Stomach (tissue), 9 donors: ENCODE results near the gene ANKRD34A. TPM values are rescaled to one million over a fixed set of nuclear protein-coding genes. Genes with fewer than 3 reads are reported as not detected.

Experiments
- DNase-seq, 2 donors: peaks; one replicate each; pipeline versions ENCODE4 v3.0.0 to v3.0.0-alpha.2; 2013 to 2019
- H3K27ac ChIP-seq, 5 donors: fragments of 200-600 bp in 4 of 5; sonication (generic) in 4 of 5; one replicate each; pipeline ENCODE4 v1.5.1; 2013 to 2019; ENCODE audit warnings: mild to moderate bottlenecking in 1 of 5, moderate library complexity in 1 of 5
- H3K27me3 ChIP-seq, 3 donors: fragments of 200-600 bp; sonication (generic); one replicate each; pipeline ENCODE4 v1.5.1; 2017 to 2019; ENCODE audit warnings: mixed run types in 1 of 3
- H3K36me3 ChIP-seq, 4 donors: fragments of 200-600 bp; sonication (generic); 1 replicate in 3 of 4; 2 replicates in 1 of 4; pipeline ENCODE4 v1.5.1; 2016 to 2019
- H3K4me1 ChIP-seq, 4 donors: fragments of 200-600 bp; sonication (generic); one replicate each; pipeline ENCODE4 v1.5.1; 2016 to 2019
- H3K4me3 ChIP-seq, 4 donors: fragments of 200-600 bp; sonication (generic) in 3 of 4; one replicate each; pipeline ENCODE4 v1.5.1; 2016 to 2019; ENCODE audit warnings: mild to moderate bottlenecking in 1 of 4
- H3K9me3 ChIP-seq, 4 donors: fragments of 200-600 bp; sonication (generic); one replicate each; pipeline ENCODE4 v1.5.1; 2016 to 2019
- EP300 ChIP-seq: sonication (generic); formaldehyde crosslinking; IDR thresholded peaks from one replicate; pipeline ENCODE4 v1.6.1; 2017; ENCODE audit warnings: antibody characterized with exemption
- POLR2A ChIP-seq, 4 donors: fragments of 450-650 bp; IDR thresholded peaks; one replicate each; pipeline ENCODE4 v1.6.1; 2016; ENCODE audit warnings: antibody characterized with exemption in 4 of 4, control low read depth in 2 of 4, mild to moderate bottlenecking in 1 of 4, moderate library complexity in 1 of 4
- POLR2AphosphoS5 ChIP-seq, 3 donors: sonication (generic); formaldehyde crosslinking; IDR thresholded peaks; one replicate each; pipeline ENCODE4 v1.6.1; 2016; ENCODE audit warnings: antibody characterized with exemption in 3 of 3
- WGBS, 5 donors: extraction: QIAGEN DNeasy Blood & Tissue Kit in 3 of 5; methylation state at CpG; one replicate each; pipeline versions ENCODE4 v1.1.5 to v1.1.7; 2013 to 2018; 5-methylcytosine and 5-hydroxymethylcytosine counted together
- intact Hi-C: fragments of 100-400 bp; cut with DNase I; formaldehyde crosslinking; loops from one replicate; pipeline ENCODE4 v1.15.1; 2023; ENCODE audit warnings: low total_unique reads
- polyA plus RNA-seq, 3 donors: library from polyadenylated mRNA; stranded (reverse); fragments of 200-250 nt; gene quantifications; one replicate each; pipeline ENCODE4 v1.2.3, GENCODE V29; 2013
- total RNA-seq, 5 donors: library from RNA; depleted of rRNA; stranded (reverse); fragments of >200 nt; gene quantifications; one replicate each; pipeline versions ENCODE4 v1.1.0 to v1.2.3, GENCODE V29; 2014 to 2016
- TF ChIP-seq, protein P1 (sequence below), 7 experiments: fragments of 450-650 bp in 4 of 7; fragments of 200-600 bp in 3 of 7; sonication (generic) in 3 of 7; IDR thresholded peaks; one replicate each; pipeline ENCODE4 v1.5.1; 2016 to 2019; ENCODE audit warnings: antibody characterized with exemption in 7 of 7, control low read depth in 2 of 7, mild to moderate bottlenecking in 1 of 7
- donor health status: healthy with polysubstance abuse.
- donor health status: Bipolar disorder and iron deficiency.
- donor health status: healthy.

ANKRD34A gene
- total and polyA plus RNA-seq, 8 donors: 0.19 to 2.6 (median 0.73) TPM; not detected in 3

DNA sequence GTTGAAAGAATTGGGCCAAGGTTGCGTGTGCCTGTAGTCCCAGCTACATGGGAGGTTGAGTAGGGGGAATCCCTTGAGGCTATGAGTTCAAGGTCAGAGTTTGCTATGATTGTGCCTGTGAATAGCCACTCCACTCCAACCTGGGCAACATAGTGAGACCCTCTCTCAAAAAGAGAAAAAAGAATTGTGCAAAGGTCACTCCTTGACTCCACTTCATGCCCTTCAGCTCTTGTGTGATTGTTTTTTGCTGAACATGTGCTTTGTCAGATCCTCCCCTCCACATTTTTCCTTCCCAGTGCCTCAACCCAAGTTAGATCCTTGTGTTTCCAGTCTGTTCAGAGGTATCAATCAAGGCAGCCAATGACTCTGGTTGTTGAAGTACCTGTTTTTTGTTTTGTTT is 23.6 kb upstream of the ANKRD34A start:
- peaks cover 50 to 87% (median 72%) of the 10 kb centered on the region in 4 donors for H3K4me1 ChIP-seq
- intact Hi-C loops: no loop called here
- H3K27ac ChIP-seq: peak overlapping the region in 4 of 5 donors; percentile 53 to 100 (median 94)

DNA sequence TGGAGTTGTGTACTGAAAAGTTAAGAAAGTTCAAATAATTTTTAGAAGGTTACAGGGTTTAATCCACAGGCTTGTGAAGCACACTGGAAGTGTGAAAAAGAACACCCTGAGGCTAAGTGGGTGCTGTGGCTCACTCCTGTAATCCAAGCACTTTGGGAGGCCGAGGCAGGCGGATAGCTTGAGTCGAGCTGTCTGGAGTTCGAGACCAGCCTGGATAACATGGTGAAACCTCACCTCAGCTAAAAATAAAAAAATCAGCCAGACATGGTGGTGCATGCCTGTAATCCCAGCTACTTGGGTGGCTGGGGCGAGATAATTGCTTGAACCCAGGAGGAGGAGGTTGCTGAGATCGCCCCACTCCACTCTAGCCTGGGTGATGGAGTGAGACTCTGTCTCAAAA is 22.2 kb upstream of the ANKRD34A start:
- 89 to 96% (median 92%) methylated on average over 6 of the region's 6 CpGs for WGBS, 5 donors
- H3K27ac ChIP-seq: peak overlapping the region; percentile 40 to 100 (median 96)
- H3K27me3 ChIP-seq: no peaks in the 10 kb centered on the region
- no peaks in the 10 kb centered on the region for H3K36me3 ChIP-seq
- H3K4me1 ChIP-seq: peaks cover 47 to 87% (median 72%) of the 10 kb centered on the region in 4 donors
- intact Hi-C loops: no loop called here
- no peak overlapping the region for H3K4me3 ChIP-seq
- TF ChIP-seq, protein P1, sequence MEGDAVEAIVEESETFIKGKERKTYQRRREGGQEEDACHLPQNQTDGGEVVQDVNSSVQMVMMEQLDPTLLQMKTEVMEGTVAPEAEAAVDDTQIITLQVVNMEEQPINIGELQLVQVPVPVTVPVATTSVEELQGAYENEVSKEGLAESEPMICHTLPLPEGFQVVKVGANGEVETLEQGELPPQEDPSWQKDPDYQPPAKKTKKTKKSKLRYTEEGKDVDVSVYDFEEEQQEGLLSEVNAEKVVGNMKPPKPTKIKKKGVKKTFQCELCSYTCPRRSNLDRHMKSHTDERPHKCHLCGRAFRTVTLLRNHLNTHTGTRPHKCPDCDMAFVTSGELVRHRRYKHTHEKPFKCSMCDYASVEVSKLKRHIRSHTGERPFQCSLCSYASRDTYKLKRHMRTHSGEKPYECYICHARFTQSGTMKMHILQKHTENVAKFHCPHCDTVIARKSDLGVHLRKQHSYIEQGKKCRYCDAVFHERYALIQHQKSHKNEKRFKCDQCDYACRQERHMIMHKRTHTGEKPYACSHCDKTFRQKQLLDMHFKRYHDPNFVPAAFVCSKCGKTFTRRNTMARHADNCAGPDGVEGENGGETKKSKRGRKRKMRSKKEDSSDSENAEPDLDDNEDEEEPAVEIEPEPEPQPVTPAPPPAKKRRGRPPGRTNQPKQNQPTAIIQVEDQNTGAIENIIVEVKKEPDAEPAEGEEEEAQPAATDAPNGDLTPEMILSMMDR (IDR thresholded peaks at IDR 0.05): no peak
- TF ChIP-seq POLR2AphosphoS5 (IDR thresholded peaks at IDR 0.05): no peak
- no peak for TF ChIP-seq EP300
- TF ChIP-seq POLR2A (IDR thresholded peaks at IDR 0.05): no peak
- no peak for DNase-seq
- no peaks in the 10 kb centered on the region for H3K9me3 ChIP-seq

More for the DNA sequence above, 23.6 kb upstream of the ANKRD34A start:
- Histone ChIP-seq H3K9me3 (no peaks in the 10 kb centered on the region), H3K36me3 (peaks cover 6 to 10% (median 9%) of the 10 kb centered on the region in 4 donors), H3K4me3 (no peak overlapping the region), H3K27me3 (no peaks in the 10 kb centered on the region)
- no peak for DNase-seq
- TF ChIP-seq, protein P1 (IDR thresholded peaks at IDR 0.05): no peak
- peak in 2 of 3 donors; percentile 13 to 43 for TF ChIP-seq POLR2AphosphoS5 (IDR thresholded peaks at IDR 0.05)
- WGBS, 5 donors: 93 to 100% (median 100%) methylated on average over 1 of the region's 1 CpG

DNA sequence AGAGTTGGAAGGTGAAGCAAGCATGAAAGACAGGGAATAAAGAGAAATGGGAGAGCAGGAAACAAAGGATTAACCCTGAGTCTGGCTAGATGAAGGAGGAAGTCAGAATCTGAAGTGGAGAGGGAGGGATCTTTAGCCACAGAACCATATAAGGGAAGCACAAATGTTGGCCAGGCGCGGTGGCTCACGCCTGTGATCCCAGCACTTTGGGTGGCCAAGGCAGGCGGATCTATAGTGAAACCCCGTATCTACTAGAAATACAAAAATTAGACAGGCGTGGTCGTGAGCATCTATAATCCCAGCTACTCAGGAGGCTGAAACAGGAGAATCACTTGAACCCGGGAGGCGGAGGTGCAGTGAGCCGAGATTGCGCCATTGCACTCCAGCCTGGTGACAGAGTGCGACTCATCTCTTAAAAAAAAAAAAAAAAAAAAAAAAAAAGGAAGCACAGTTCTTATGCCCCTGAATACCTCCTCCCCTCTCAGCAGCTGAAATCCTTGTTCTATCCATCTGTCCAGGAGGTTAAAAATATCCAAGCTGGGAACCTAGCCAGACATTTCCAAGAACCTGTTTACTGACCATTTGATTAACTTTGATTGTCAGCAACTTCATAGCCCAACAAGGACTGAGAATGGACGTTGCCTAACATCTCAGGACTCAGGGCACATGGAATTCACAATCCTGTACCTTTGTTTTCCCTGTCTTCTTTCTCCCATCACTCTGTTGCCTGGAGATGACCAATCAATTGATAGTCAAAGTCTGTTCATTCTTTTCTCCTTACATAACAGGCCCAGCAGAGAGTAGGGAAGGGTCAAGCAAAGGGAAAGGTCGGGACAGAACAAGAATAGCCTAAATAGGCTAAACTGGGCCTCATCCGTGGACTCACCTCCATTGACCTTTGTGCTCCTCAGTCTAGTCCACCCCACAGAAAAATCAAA is 21.4 kb upstream of the ANKRD34A start:
- peak overlapping the region; percentile 87 to 100 (median 96) for H3K27ac ChIP-seq
- no peaks in the 10 kb centered on the region for H3K9me3 ChIP-seq
- peak; percentile 52 to 69 for DNase-seq
- TF ChIP-seq POLR2AphosphoS5 (IDR thresholded peaks at IDR 0.05) (peak; percentile 57 to 61 (median 59)), EP300 (no peak), POLR2A (IDR thresholded peaks at IDR 0.05) (no peak)
- TF ChIP-seq, protein P1 (IDR thresholded peaks at IDR 0.05): no peak
- H3K27me3 ChIP-seq: no peaks in the 10 kb centered on the region
- H3K36me3 ChIP-seq: no peaks in the 10 kb centered on the region
- peak overlapping the region in 2 of 4 donors; percentile 16 to 25 for H3K4me3 ChIP-seq
- WGBS, 5 donors: 28 to 37% (median 29%) methylated on average over 15 of the region's 15 CpGs
- intact Hi-C loops: no loop called here
- H3K4me1 ChIP-seq: peaks cover 52 to 87% (median 73%) of the 10 kb centered on the region in 4 donors

DNA sequence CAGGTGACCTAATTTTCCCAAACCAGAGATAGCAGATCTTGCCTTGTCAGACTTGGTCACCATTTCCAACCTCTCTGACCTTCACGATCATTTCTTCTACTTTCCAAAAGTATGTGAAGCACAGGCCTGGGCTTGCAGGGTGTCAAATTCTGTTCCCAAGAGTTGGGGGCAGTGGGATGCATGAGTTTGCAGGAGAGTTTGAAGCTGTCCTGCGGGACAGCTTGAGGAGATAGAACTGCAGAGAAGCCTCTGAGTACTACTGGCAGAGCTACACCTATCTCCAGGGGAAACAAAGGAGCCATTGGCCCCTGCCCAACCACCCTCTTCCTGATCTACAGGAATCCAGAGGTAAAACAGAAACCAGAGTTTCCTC is 20.7 kb upstream of the ANKRD34A start:
- Histone ChIP-seq H3K9me3 (no peaks in the 10 kb centered on the region), H3K27ac (peak overlapping the region; percentile 87 to 100 (median 96)), H3K27me3 (no peaks in the 10 kb centered on the region), H3K4me1 (peaks cover 58 to 87% (median 73%) of the 10 kb centered on the region in 4 donors), H3K4me3 (peak overlapping the region in 2 of 4 donors; percentile 16 to 25), H3K36me3 (no peaks in the 10 kb centered on the region)
- DNase-seq: peak in 1 of 2 donors; percentile 65
- TF ChIP-seq, protein P1 (IDR thresholded peaks at IDR 0.05): no peak
- TF ChIP-seq POLR2AphosphoS5 (IDR thresholded peaks at IDR 0.05) (no peak), POLR2A (IDR thresholded peaks at IDR 0.05) (no peak), EP300 (no peak)
- intact Hi-C loops: no loop called here
- WGBS, 5 donors: 41 to 58% (median 55%) methylated on average over 2 of the region's 2 CpGs
